ENCODE measurements around the gene AMBRA1. TPM values are rescaled to one million over a fixed set of nuclear protein-coding genes. Genes with fewer than 3 reads are reported as not detected.

Gene AMBRA1
- polyA plus RNA-seq, 2 of the 4 experiments (the other 2 are of a cell fraction) = 11.5 to 13.4 TPM

DNA sequence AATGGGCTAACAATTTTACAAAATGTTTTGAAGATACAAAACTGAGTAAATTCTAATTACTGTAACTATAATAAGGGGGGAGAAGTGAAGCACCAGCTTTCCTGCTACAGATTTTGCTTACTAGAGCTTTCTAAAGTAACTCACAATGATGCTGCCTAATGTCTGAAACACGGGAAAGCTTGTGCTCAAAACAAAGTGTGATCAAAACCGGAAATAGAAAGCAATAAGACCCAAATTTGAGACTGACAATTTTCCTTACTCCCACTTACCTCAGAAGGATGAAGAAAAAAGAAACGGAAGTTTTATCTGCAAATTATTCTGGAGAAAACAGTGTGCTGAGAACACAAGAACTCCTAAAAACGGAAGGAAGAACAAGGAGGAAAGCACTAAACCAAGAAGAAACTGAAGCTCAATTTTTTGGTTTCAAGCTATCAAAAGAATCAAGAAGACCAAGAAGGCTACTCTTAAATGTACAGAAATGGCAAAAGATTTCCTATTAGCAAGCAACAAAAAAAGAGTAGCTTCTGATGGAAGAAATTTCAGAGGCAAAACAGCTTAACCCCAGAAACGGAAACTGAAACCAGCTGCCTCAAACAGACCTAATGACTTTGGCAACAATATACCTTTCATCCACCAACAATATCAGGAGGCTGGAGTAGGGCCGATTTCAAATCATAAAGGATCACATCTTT, 33.4 kb downstream of the AMBRA1 start:
- Histone ChIP-seq H3K4me3 (peak overlapping the region; percentile 41), H3K4me1 (peaks cover 81% of the 10 kb centered on the region), H3K27ac (peak overlapping the region; percentile 73 to 79), H3K4me2 (peak overlapping the region; percentile 98), H3K9me3 (no peaks in the 10 kb centered on the region)
- CTCF ChIA-PET = interaction anchor here (0.6 to 2.4 kb wide), 2 partner anchors 11 to 70 kb away, joined by 3 to 6 read pairs; no protein-coding TSS in a partner anchor
- POLR2A ChIA-PET = interaction anchor here (1.1 to 1.6 kb wide), 2 partner anchors 33 to 140 kb away, joined by 3 to 10 read pairs; partner anchors contain the start of genes AMBRA1, ARHGAP1 and ZNF408
- no peak for TF ChIP-seq ZSCAN20 (CRISPR knock-in tag; IDR thresholded peaks at IDR 0.05)
- TF ChIP-seq POLR2AphosphoS2 (conservative IDR thresholded peaks at IDR 0.05; ENCODE audit: low read length) = no peak
- no peak for TF ChIP-seq EHF (CRISPR knock-in tag; IDR thresholded peaks at IDR 0.05)
- no peak for TF ChIP-seq RARB (CRISPR knock-in tag; IDR thresholded peaks at IDR 0.05)
- TF ChIP-seq NR3C1 (IDR thresholded peaks at IDR 0.05) = no peak
- no peak for TF ChIP-seq CEBPB (IDR thresholded peaks at IDR 0.05)
- TF ChIP-seq TFCP2L1 (CRISPR knock-in tag; IDR thresholded peaks at IDR 0.05) = no peak
- no peak for TF ChIP-seq FOSL2 (IDR thresholded peaks at IDR 0.05)
- no peak for TF ChIP-seq FOSL2 (CRISPR knock-in tag; IDR thresholded peaks at IDR 0.05)
- no peak for TF ChIP-seq GATA3 (IDR thresholded peaks at IDR 0.05; ENCODE audit: borderline replicate concordance)
- TF ChIP-seq, protein P1, sequence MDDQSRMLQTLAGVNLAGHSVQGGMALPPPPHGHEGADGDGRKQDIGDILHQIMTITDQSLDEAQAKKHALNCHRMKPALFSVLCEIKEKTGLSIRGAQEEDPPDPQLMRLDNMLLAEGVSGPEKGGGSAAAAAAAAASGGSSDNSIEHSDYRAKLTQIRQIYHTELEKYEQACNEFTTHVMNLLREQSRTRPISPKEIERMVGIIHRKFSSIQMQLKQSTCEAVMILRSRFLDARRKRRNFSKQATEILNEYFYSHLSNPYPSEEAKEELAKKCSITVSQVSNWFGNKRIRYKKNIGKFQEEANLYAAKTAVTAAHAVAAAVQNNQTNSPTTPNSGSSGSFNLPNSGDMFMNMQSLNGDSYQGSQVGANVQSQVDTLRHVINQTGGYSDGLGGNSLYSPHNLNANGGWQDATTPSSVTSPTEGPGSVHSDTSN (IDR thresholded peaks at IDR 0.05) = no peak
- TF ChIP-seq EHMT2 (IDR thresholded peaks at IDR 0.05; ENCODE audit: low read depth) = no peak
- no peak for DNase-seq (ENCODE audit: low read depth in 1 of 2, low spot score in 1 of 2)
- ATAC-seq = peak; percentile 27 to 44; a peak in 4 of 6 replicates
- FAIRE-seq = no peak
- 10% methylated on average over 6 of the region's 6 CpGs for WGBS (ENCODE audit: missing lambda C conversion rate)

DNA sequence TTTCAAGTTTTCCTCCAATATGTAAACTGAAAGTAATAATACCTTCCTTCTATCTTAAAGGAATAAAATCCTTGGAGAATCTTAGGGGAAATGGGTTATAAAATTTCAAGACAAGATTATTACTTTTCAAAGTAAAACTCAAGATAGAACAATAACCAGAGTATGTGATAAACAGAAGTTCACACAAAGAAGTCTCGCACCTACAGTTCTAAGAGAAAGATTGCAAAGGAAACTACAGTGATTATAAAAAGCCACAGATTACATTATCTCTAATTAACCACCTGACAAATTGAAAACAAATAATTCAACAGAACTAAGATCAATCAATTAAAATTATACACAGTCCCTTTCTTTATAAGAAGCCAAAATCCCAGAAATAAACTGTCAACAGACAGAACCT, 34.0 kb downstream of the AMBRA1 start:
- peaks cover 81% of the 10 kb centered on the region for H3K4me1 ChIP-seq
- FAIRE-seq (no peak), ATAC-seq (no peak), DNase-seq (ENCODE audit: low read depth in 1 of 2, low spot score in 1 of 2) (no peak)
- TF ChIP-seq, protein P2, sequence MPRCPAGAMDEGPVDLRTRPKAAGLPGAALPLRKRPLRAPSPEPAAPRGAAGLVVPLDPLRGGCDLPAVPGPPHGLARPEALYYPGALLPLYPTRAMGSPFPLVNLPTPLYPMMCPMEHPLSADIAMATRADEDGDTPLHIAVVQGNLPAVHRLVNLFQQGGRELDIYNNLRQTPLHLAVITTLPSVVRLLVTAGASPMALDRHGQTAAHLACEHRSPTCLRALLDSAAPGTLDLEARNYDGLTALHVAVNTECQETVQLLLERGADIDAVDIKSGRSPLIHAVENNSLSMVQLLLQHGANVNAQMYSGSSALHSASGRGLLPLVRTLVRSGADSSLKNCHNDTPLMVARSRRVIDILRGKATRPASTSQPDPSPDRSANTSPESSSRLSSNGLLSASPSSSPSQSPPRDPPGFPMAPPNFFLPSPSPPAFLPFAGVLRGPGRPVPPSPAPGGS (IDR thresholded peaks at IDR 0.05) = no peak
- no peak for TF ChIP-seq KDM1A (IDR thresholded peaks at IDR 0.05; ENCODE audit: low read depth)
- no peak for TF ChIP-seq ZSCAN20 (CRISPR knock-in tag; IDR thresholded peaks at IDR 0.05)
- no peak for TF ChIP-seq CEBPB (IDR thresholded peaks at IDR 0.05)
- TF ChIP-seq, protein P3, sequence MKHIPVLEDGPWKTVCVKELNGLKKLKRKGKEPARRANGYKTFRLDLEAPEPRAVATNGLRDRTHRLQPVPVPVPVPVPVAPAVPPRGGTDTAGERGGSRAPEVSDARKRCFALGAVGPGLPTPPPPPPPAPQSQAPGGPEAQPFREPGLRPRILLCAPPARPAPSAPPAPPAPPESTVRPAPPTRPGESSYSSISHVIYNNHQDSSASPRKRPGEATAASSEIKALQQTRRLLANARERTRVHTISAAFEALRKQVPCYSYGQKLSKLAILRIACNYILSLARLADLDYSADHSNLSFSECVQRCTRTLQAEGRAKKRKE (CRISPR knock-in tag; IDR thresholded peaks at IDR 0.05; ENCODE audit: low read depth) = no peak
- TF ChIP-seq EHF (CRISPR knock-in tag; IDR thresholded peaks at IDR 0.05) = no peak
- WGBS (ENCODE audit: missing lambda C conversion rate) = 73% methylated on average over 1 of the region's 1 CpG
- H3K27ac ChIP-seq = peak overlapping the region; percentile 73 to 79
- peak overlapping the region; percentile 98 for H3K4me2 ChIP-seq
- H3K9me3 ChIP-seq = no peaks in the 10 kb centered on the region
- CTCF ChIA-PET = no interaction called here
- POLR2A ChIA-PET = no interaction called here
- H3K4me3 ChIP-seq = peak overlapping the region; percentile 41; the same call in 1 of the 3 replicates

DNA sequence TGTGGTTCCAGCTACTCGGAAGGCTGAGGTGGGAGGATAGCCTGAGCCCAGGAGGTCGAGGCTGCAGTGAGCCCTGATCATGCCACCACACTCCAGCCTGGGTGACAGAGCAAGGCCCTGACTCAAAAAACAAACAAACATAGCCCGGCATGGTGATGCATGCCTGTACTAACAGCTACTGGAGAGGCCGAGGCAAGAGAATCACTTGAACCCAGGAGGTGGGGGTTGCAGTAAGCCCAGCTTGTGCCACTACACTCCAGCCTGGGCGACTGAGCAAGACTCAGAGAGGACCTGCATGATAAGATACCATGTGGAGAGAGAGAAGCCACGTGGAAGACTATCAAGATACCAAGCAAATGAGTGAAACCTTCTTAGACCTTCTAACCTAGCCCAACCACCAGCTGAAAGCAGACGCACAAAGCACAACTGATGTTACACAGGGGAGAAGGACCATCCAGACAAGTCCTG, 36.1 kb downstream of the AMBRA1 start:
- CTCF ChIA-PET = interaction anchor here (1.0 to 1.5 kb wide), 5 partner anchors 9 to 60 kb away, joined by 3 to 8 read pairs (median 3); partner anchors contain the start of genes ATG13 and HARBI1
- Histone ChIP-seq H3K4me2 (peak overlapping the region; percentile 77), H3K4me3 (no peak overlapping the region), H3K4me1 (peaks cover 90% of the 10 kb centered on the region), H3K9me3 (no peaks in the 10 kb centered on the region), H3K27ac (peak overlapping the region; percentile 70 to 81)
- DNase-seq (ENCODE audit: low read depth in 1 of 2, low spot score in 1 of 2) = peak in 1 of 2 experiments; percentile 67
- POLR2A ChIA-PET = interaction anchor here (0.8 to 1.0 kb wide), 2 partner anchors 36 to 166 kb away, joined by 4 to 6 read pairs; partner anchors contain the start of genes AMBRA1 and CHRM4
- no peak for FAIRE-seq
- TF ChIP-seq HEYL (CRISPR knock-in tag; IDR thresholded peaks at IDR 0.05) (no peak), GATA3 (IDR thresholded peaks at IDR 0.05; ENCODE audit: borderline replicate concordance) (no peak), MYC (IDR thresholded peaks at IDR 0.05; ENCODE audit: borderline replicate concordance, low read length) (0 out of 2 replicates have a peak, but pooled peaks have one; percentile 55), FOSL2 (IDR thresholded peaks at IDR 0.05) (no peak), FOSL2 (CRISPR knock-in tag; IDR thresholded peaks at IDR 0.05) (peak; percentile 75), MAZ (IDR thresholded peaks at IDR 0.05; ENCODE audit: borderline replicate concordance, low read depth, low read length) (no peak), JUN (IDR thresholded peaks at IDR 0.05) (0 out of 5 replicates have a peak, but pooled peaks of 1 of the 2 experiments have one; percentile 30)
- TF ChIP-seq, protein P4, sequence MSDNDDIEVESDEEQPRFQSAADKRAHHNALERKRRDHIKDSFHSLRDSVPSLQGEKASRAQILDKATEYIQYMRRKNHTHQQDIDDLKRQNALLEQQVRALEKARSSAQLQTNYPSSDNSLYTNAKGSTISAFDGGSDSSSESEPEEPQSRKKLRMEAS (IDR thresholded peaks at IDR 0.05) = peak; percentile 83
- TF ChIP-seq, protein P5, sequence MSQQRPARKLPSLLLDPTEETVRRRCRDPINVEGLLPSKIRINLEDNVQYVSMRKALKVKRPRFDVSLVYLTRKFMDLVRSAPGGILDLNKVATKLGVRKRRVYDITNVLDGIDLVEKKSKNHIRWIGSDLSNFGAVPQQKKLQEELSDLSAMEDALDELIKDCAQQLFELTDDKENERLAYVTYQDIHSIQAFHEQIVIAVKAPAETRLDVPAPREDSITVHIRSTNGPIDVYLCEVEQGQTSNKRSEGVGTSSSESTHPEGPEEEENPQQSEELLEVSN (IDR thresholded peaks at IDR 0.05; ENCODE audit: borderline replicate concordance, low read depth) = no peak
- WGBS (ENCODE audit: missing lambda C conversion rate) = 4% methylated on average over 6 of the region's 7 CpGs
- ATAC-seq = peak; percentile 51 to 74; a peak in 5 of 6 replicates

All from A549 (cell line).